Measurements from ENCODE around the gene DNAAF8. TPM values are rescaled to one million over a fixed set of nuclear protein-coding genes. Genes with fewer than 3 reads are reported as not detected.

DNAAF8 gene
- total RNA-seq, 1 experiment from 2014 or later = 0.39 TPM

DNA sequence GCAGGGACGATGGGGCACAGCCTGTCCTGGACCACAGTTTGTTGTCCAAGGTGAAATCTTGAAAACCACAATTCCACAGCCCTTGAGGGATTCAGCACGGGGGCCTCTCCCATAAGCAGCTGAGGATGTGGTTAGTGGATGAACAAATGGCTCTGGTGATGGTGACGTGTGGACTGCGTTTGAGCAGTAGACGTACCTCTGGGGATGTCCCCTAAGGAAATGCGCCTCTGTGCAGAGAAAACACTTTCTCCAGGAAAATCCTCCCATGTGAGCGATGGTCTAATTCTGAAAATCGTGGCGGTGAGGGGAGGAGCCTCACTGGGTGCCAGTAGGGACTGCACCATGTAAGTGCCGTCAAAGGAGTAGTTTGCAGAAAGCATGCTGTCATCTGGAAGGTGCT is 56.5 kb downstream of the DNAAF8 start:
- H3K4me2 ChIP-seq (ENCODE audit: insufficient read depth, insufficient read length, low read length) = no peak overlapping the region
- H2AFZ ChIP-seq (ENCODE audit: low read length) = no peak overlapping the region
- no peak overlapping the region for H2AK5ac ChIP-seq (ENCODE audit: insufficient read length, low read length)
- Mint-ChIP-seq H3K27me3 (ENCODE audit: low read depth) (no peaks in the 10 kb centered on the region; the same call in 1 of the 2 replicates), H3K4me3 (no peak overlapping the region), H3K36me3 (ENCODE audit: insufficient read depth in 1 of 3, low read depth in 3 of 3) (no peaks in the 10 kb centered on the region), H3K4me1 (peaks cover 15 to 19% of the 10 kb centered on the region in 2 experiments), H3K27ac (no peak overlapping the region; a peak in 2 of 7 replicates), H3K9me3 (no peaks in the 10 kb centered on the region)
- H2BK15ac ChIP-seq (ENCODE audit: low read depth, low read length) = no peak overlapping the region
- H2BK5ac ChIP-seq (ENCODE audit: insufficient read length, low read length) = no peak overlapping the region
- no peak overlapping the region for H4K5ac ChIP-seq (ENCODE audit: insufficient read length, low read depth, low read length)
- H2BK120ac ChIP-seq (ENCODE audit: low read depth, low read length, poor library complexity, severe bottlenecking) = no peak overlapping the region
- no peak overlapping the region for H4K91ac ChIP-seq (ENCODE audit: insufficient read length, low read depth, low read length)
- no peak for DNase-seq
- H4K20me1 ChIP-seq (ENCODE audit: control insufficient read depth, insufficient read depth, insufficient read length) = no peaks in the 10 kb centered on the region
- no peak overlapping the region for H3K56ac ChIP-seq (ENCODE audit: insufficient read length, low read depth, low read length)
- H3K79me2 ChIP-seq (ENCODE audit: insufficient read depth, low read length) = no peaks in the 10 kb centered on the region
- no peak overlapping the region for H2BK20ac ChIP-seq (ENCODE audit: low read depth, low read length, poor library complexity, severe bottlenecking)
- WGBS (ENCODE audit: extremely low coverage, insufficient read length, low lambda C conversion rate) = no CpG with 5 or more reads among the region's 10 CpGs
- TF ChIP-seq, protein P1, sequence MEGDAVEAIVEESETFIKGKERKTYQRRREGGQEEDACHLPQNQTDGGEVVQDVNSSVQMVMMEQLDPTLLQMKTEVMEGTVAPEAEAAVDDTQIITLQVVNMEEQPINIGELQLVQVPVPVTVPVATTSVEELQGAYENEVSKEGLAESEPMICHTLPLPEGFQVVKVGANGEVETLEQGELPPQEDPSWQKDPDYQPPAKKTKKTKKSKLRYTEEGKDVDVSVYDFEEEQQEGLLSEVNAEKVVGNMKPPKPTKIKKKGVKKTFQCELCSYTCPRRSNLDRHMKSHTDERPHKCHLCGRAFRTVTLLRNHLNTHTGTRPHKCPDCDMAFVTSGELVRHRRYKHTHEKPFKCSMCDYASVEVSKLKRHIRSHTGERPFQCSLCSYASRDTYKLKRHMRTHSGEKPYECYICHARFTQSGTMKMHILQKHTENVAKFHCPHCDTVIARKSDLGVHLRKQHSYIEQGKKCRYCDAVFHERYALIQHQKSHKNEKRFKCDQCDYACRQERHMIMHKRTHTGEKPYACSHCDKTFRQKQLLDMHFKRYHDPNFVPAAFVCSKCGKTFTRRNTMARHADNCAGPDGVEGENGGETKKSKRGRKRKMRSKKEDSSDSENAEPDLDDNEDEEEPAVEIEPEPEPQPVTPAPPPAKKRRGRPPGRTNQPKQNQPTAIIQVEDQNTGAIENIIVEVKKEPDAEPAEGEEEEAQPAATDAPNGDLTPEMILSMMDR (conservative IDR thresholded peaks at IDR 0.05) = no peak
- H4K8ac ChIP-seq (replicated peaks; ENCODE audit: insufficient read length, low read depth, low read length) = no peak overlapping the region
- no peak overlapping the region for H3K14ac ChIP-seq (ENCODE audit: insufficient read depth, low read length)
- H3K9me3 ChIP-seq (ENCODE audit: control insufficient read depth, low read depth, low read length) = no peaks in the 10 kb centered on the region
- no peak overlapping the region for H3K27ac ChIP-seq (ENCODE audit: insufficient read length, low read depth, low read length)
- no peaks in the 10 kb centered on the region for H3K79me1 ChIP-seq (ENCODE audit: insufficient read depth, low read depth, low read length, poor library complexity, severe bottlenecking)
- no peak overlapping the region for H3K9ac ChIP-seq (ENCODE audit: extremely low read depth, insufficient read length, low read length)
- no peak overlapping the region for H3K18ac ChIP-seq (ENCODE audit: insufficient read length, low read depth, low read length)
- H3K4me1 ChIP-seq (ENCODE audit: insufficient read depth, low read length) = peaks cover 3% of the 10 kb centered on the region; the same call in 1 of the 2 replicates
- no peak overlapping the region for H3T11ph ChIP-seq (ENCODE audit: low read length)
- no peak overlapping the region for H3K4ac ChIP-seq (ENCODE audit: low read depth, low read length)
- no peak overlapping the region for H3K23ac ChIP-seq (ENCODE audit: insufficient read length, low read depth, low read length)
- H3K23me2 ChIP-seq (ENCODE audit: insufficient read length, low read depth, low read length, poor library complexity, severe bottlenecking) = no peaks in the 10 kb centered on the region
- no peak overlapping the region for H2BK12ac ChIP-seq (ENCODE audit: insufficient read length, low read depth, low read length)
- no peaks in the 10 kb centered on the region for H3K27me3 ChIP-seq (ENCODE audit: insufficient read depth, low read length)
